ENCODE data around the gene PTPRE.

Gene PTPRE

DNA sequence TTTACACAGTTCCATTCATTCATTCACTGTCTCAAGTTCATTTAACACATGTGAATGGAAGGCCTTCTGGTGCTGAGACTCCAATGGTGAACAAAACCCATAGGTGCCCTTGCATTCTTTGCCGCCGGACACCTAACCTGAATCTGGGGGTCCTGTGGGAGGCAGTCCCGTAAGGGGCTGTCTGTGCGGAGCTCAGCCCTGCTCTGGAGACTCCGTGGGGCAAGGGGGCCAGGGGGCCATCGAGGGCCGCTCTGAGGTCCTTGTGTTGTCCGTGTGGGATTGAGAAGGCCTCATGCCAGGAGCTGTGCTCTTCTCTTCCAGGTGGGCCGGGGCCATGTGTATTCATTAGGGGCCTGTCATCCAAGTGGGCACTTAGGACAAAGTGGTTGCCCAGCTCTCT, 15.3 kb downstream of the PTPRE start:
- no peak for DNase-seq (ENCODE audit: low read depth)
- TF ChIP-seq, protein P1, sequence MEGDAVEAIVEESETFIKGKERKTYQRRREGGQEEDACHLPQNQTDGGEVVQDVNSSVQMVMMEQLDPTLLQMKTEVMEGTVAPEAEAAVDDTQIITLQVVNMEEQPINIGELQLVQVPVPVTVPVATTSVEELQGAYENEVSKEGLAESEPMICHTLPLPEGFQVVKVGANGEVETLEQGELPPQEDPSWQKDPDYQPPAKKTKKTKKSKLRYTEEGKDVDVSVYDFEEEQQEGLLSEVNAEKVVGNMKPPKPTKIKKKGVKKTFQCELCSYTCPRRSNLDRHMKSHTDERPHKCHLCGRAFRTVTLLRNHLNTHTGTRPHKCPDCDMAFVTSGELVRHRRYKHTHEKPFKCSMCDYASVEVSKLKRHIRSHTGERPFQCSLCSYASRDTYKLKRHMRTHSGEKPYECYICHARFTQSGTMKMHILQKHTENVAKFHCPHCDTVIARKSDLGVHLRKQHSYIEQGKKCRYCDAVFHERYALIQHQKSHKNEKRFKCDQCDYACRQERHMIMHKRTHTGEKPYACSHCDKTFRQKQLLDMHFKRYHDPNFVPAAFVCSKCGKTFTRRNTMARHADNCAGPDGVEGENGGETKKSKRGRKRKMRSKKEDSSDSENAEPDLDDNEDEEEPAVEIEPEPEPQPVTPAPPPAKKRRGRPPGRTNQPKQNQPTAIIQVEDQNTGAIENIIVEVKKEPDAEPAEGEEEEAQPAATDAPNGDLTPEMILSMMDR (IDR thresholded peaks at IDR 0.05; ENCODE audit: low read depth, low read length): no peak
- TF ChIP-seq POLR2A (IDR thresholded peaks at IDR 0.05; ENCODE audit: extremely low read depth, insufficient read length): no peak
- TF ChIP-seq, protein P2, sequence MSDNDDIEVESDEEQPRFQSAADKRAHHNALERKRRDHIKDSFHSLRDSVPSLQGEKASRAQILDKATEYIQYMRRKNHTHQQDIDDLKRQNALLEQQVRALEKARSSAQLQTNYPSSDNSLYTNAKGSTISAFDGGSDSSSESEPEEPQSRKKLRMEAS (IDR thresholded peaks at IDR 0.05; ENCODE audit: low read depth, low read length): no peak
- no peak for TF ChIP-seq MYC (IDR thresholded peaks at IDR 0.05; ENCODE audit: low read depth, low read length)
- H3K4me3 ChIP-seq (ENCODE audit: low read depth, low read length): no peak overlapping the region

DNA sequence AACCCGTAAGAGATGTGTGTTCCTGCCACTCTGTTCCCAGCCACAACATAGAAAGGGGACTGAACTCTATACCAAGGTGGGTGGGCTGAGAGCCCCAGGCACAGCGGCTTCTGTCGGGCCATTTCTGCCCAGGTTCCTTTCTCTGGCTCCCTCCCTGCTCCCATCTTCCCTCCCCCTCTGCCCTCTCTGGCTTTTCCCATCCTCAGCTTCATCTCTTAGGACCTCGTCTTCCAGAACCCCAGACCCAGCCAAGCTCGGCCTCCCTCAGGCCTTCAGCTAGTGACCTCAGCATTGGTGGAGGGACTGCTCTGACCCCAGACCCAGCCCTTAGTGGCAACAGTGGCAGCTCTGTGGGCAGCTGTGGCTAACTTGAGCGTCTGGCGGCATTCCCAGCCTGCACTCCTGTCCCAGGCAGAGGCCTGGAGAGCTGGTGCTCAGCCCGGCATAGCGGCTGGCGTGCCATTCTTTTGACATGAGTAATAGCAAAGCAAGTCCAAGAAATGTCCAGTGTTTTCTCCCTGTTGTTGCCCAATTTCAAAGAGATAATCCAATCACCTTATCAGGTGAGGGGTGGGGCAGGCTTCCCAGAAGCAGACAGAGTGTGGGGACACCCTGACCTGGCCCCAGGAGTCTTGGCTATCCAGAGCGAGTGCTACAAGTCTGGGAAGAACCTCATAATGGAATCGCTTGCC, 15.9 kb downstream of the PTPRE start:
- TF ChIP-seq, protein P2 (IDR thresholded peaks at IDR 0.05; ENCODE audit: low read depth, low read length): no peak
- TF ChIP-seq MYC (IDR thresholded peaks at IDR 0.05; ENCODE audit: low read depth, low read length): no peak
- TF ChIP-seq POLR2A (IDR thresholded peaks at IDR 0.05; ENCODE audit: extremely low read depth, insufficient read length): no peak
- TF ChIP-seq, protein P1 (IDR thresholded peaks at IDR 0.05; ENCODE audit: low read depth, low read length): no peak
- H3K4me3 ChIP-seq (ENCODE audit: low read depth, low read length): no peak overlapping the region
- DNase-seq (ENCODE audit: low read depth): no peak

DNA sequence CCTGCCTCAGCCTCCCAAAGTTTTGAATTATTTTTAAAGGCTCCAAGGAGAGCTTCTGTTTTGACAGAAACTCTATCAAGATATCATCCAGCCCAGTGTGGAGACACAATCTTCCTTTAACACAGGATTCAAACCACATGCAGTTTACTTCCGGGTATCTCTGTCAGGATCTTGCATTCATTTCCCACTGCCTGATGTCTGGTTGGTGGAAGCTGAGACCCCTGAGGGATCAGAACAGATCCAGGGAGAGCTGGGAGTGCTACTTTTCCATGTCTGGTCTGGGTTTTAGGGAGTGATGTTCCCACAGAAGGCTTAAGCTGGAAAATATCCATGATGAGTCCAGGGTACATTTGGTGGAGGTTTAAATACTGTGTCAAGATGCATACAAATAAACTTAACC, 16.7 kb downstream of the PTPRE start:
- no peak for DNase-seq (ENCODE audit: low read depth)
- TF ChIP-seq POLR2A (IDR thresholded peaks at IDR 0.05; ENCODE audit: extremely low read depth, insufficient read length): no peak
- no peak for TF ChIP-seq MYC (IDR thresholded peaks at IDR 0.05; ENCODE audit: low read depth, low read length)
- TF ChIP-seq, protein P2 (IDR thresholded peaks at IDR 0.05; ENCODE audit: low read depth, low read length): no peak
- TF ChIP-seq, protein P1 (IDR thresholded peaks at IDR 0.05; ENCODE audit: low read depth, low read length): no peak
- no peak overlapping the region for H3K4me3 ChIP-seq (ENCODE audit: low read depth, low read length)

DNA sequence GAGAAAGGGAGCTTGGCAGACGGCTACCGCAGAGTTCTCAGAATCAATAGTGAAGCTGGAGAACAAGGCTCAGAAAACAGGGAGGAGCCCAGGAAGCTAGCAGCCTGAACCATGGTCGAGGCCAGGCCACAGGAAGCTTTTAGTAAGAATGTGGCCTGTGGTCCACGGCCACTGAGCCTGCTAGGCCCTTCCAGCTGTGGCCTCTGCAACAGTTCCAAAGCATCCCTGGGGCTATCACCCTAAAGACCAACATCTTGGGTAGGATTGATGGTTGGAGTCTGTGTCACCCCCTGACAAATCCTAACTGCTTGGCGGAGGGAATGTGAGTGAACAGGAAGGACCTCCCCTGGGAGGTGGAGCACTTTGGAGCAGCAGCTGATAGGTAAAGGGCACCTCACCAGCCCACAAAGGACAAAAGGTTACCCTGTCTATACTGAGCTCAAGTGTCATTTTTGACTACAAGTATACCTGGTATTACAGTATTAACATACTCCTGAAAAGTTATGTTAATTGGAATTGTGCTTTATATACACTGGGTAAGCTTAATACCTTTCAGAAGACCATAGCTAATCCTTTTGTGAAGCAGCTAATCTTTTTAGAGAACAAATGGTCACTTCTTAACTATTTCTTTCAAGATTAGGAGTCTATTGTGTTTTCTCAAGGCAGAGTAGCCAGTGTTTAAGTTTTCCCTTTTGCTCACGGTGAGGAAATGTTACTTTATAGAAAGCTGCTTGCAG, 18.7 kb downstream of the PTPRE start:
- TF ChIP-seq, protein P2 (IDR thresholded peaks at IDR 0.05; ENCODE audit: low read depth, low read length): no peak
- TF ChIP-seq MYC (IDR thresholded peaks at IDR 0.05; ENCODE audit: low read depth, low read length) (no peak), POLR2A (IDR thresholded peaks at IDR 0.05; ENCODE audit: extremely low read depth, insufficient read length) (no peak)
- TF ChIP-seq, protein P1 (IDR thresholded peaks at IDR 0.05; ENCODE audit: low read depth, low read length): no peak
- DNase-seq (ENCODE audit: low read depth): peak; percentile 61
- no peak overlapping the region for H3K4me3 ChIP-seq (ENCODE audit: low read depth, low read length)

DNA sequence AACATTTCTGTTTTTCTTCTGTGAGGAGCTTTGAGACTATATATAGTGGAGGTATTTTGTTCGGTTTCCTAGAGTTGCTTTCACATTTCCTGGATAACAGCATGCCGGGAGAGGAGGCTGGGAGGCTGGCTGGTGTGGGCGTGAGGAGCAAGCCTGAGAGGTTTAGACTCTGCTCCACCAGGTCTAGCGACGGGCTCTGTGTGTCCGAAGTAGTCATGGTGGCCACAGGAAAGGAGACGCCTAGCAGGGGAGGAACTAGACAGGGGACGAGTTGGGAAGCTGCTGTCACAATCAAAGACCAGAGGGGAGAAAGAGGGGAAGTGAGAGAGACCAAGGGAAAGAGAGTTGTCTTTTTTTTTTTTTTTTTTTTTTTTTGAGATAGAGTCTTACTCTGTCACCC, 19.6 kb downstream of the PTPRE start:
- TF ChIP-seq, protein P2 (IDR thresholded peaks at IDR 0.05; ENCODE audit: low read depth, low read length): no peak
- DNase-seq (ENCODE audit: low read depth): peak; percentile 65
- H3K4me3 ChIP-seq (ENCODE audit: low read depth, low read length): no peak overlapping the region
